ENCODE data around the gene COP1. TPM values are rescaled to one million over a fixed set of nuclear protein-coding genes. Genes with fewer than 3 reads are reported as not detected.

Gene COP1
- total and polyA plus RNA-seq, 2 of the 13 experiments (the other 11 are each of a cell fraction or from before 2014, with no cell fraction given), result 20.5 to 51.3 TPM

DNA sequence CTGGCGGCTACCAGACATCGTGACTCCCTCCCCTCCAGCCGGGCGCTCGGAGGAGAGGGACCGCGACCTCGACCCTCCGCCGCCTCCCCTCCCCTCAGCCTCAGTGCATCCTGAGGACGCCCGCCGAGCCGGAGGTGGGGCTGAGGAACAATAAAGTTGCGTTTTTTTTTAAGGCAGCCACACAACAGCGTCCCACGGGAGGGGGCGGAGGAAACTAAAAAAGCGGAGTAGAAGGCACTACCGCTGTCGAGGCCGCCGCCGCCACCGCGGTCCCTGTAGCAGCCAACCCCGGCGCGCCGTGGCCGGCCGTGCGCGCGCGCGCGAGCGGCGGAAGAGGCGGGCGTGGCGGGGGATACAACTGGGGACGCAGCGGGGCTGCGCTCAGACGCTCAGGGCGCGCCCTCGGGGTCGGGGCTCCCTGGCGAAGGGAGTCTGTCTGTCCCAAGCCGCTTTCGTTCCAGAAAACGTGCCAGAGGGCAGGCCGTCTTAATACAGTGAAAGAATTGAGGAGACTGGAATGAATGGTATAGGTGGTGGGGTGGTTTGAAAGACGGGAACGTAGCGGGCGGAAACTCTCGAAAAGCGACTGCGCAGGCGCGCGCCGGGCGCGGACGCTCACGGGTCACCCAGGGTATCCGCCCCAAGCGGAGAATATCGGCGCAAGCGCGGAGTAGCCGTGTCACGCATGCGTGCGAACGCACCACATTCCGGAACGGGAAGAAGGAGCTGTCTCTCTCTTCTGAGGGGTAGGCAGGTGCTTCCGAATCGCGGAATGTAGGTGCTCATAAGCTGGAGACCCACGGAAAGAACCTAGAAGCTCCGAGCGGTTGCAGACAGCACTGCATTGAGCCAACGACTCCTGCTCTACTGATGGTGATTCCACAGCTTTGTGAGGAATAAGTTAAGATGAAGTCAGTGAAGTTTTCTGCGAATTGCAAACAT, at the start of gene COP1 (continued):
- no peak for TF ChIP-seq NR1H2 (CRISPR knock-in tag; IDR thresholded peaks at IDR 0.05; ENCODE audit: borderline replicate concordance, low read depth)
- TF ChIP-seq, protein P1, sequence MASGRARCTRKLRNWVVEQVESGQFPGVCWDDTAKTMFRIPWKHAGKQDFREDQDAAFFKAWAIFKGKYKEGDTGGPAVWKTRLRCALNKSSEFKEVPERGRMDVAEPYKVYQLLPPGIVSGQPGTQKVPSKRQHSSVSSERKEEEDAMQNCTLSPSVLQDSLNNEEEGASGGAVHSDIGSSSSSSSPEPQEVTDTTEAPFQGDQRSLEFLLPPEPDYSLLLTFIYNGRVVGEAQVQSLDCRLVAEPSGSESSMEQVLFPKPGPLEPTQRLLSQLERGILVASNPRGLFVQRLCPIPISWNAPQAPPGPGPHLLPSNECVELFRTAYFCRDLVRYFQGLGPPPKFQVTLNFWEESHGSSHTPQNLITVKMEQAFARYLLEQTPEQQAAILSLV (CRISPR knock-in tag; IDR thresholded peaks at IDR 0.05; ENCODE audit: borderline replicate concordance), result no peak
- no peak for TF ChIP-seq ZNF75D (CRISPR knock-in tag; IDR thresholded peaks at IDR 0.05; ENCODE audit: borderline replicate concordance)

DNA sequence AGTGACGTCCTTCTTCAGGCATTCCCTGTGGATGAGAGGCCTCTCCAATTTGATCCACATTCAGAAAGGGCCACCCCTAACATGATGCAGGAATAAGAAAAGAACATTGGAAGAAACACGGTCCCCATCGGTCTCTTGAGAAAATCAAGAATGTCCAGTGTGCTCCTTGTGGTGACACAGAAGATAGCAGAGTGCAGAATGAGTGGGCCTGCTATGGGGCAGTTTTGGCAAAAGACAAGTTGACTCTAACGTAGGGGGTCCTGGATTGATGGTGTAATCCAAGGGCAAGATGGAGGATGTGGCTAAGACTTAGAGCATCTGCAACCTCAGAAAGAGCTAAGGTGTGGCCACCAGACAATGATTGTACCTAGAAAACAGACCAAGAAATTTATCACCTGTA, 45.1 kb upstream of the COP1 start:
- no peak overlapping the region for H3K9ac ChIP-seq (ENCODE audit: insufficient read depth, low read depth, low read length)
- intact Hi-C loops (cut with micrococcal nuclease; ENCODE audit: unreplicated experiment), result no loop called here
- in situ Hi-C loops (cut with HindIII; ENCODE audit: extremely low pct_ligation_motif_present, low pct_unique_long_range_greater_than_20kb), result no loop called here
- no peaks in the 10 kb centered on the region for H3K36me3 ChIP-seq (replicated peaks in 1 of 2; ENCODE audit: control insufficient read depth in 1 of 2, insufficient read depth in 2 of 2, low read length in 2 of 2)
- no peak for TF ChIP-seq POLR2AphosphoS5 (IDR thresholded peaks at IDR 0.05; ENCODE audit: low read depth, low read length)
- H3K4me1 ChIP-seq (ENCODE audit: insufficient read depth, low read length), result no peaks in the 10 kb centered on the region
- no peaks in the 10 kb centered on the region for H3K27me3 ChIP-seq (ENCODE audit: control insufficient read depth in 1 of 2, insufficient read depth in 2 of 2, low read length in 2 of 2)
- no peaks in the 10 kb centered on the region for H4K20me1 ChIP-seq (ENCODE audit: insufficient read depth, low read length)
- H2AFZ ChIP-seq (ENCODE audit: low read length), result no peak overlapping the region
- FAIRE-seq (no peak), DNase-seq (ENCODE audit: low spot score) (no peak), ATAC-seq (no peak; the same call in 2 of the 3 replicates)
- H3K4me2 ChIP-seq (ENCODE audit: low read depth, low read length), result no peak overlapping the region
- no peak overlapping the region for H3K27ac ChIP-seq (ENCODE audit: extremely low read length, insufficient read depth, low read length)
- no TSS peak for BruUV-seq (replicated peaks)
- ChIA-PET CTCF (ENCODE audit: low intra/inter-chr PET ratio, low total read pairs) (no interaction called here), POLR2A (no interaction called here)
- H3K9me3 ChIP-seq (ENCODE audit: low read length), result no peaks in the 10 kb centered on the region
- H3K79me2 ChIP-seq (ENCODE audit: insufficient read depth, low read length), result no peaks in the 10 kb centered on the region
- no peak overlapping the region for H3K4me3 ChIP-seq (replicated peaks in 1 of 3; ENCODE audit: insufficient read depth in 1 of 3, low read depth in 2 of 3, low read length in 3 of 3)
- 25% methylated on average over 4 of the region's 4 CpGs for WGBS (ENCODE audit: low lambda C conversion rate)

DNA sequence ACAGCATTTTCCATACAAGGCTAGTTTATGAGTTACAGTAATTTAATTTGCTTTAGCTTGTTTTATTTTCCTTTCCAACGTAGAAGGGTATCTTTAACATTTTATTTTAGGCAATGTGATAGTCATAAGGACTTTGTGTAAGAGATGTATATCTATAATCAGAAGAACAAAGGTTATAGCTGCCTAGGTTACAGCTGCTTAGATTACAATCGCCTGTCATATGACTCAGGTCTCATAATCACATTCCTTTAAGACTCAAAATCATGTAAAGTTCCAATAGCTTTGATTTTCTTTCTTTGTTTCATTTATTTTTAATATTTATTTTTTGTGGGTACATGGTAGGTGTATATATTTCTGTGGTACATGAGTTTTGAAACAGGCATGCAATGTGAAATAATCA, 37.8 kb upstream of the COP1 start:
- intact Hi-C loops (cut with micrococcal nuclease; ENCODE audit: unreplicated experiment), result no loop called here
- Histone ChIP-seq H3K4me3 (replicated peaks in 1 of 3; ENCODE audit: insufficient read depth in 1 of 3, low read depth in 2 of 3, low read length in 3 of 3) (no peak overlapping the region), H3K4me1 (ENCODE audit: insufficient read depth, low read length) (no peaks in the 10 kb centered on the region), H2AFZ (ENCODE audit: low read length) (no peak overlapping the region), H3K9ac (ENCODE audit: insufficient read depth, low read depth, low read length) (no peak overlapping the region), H4K20me1 (ENCODE audit: insufficient read depth, low read length) (no peaks in the 10 kb centered on the region), H3K27ac (ENCODE audit: extremely low read length, insufficient read depth, low read length) (no peak overlapping the region), H3K27me3 (ENCODE audit: control insufficient read depth in 1 of 2, insufficient read depth in 2 of 2, low read length in 2 of 2) (no peaks in the 10 kb centered on the region), H3K36me3 (replicated peaks in 1 of 2; ENCODE audit: control insufficient read depth in 1 of 2, insufficient read depth in 2 of 2, low read length in 2 of 2) (no peaks in the 10 kb centered on the region), H3K9me3 (ENCODE audit: low read length) (no peaks in the 10 kb centered on the region), H3K4me2 (ENCODE audit: low read depth, low read length) (no peak overlapping the region), H3K79me2 (ENCODE audit: insufficient read depth, low read length) (no peaks in the 10 kb centered on the region)
- in situ Hi-C loops (cut with HindIII; ENCODE audit: extremely low pct_ligation_motif_present, low pct_unique_long_range_greater_than_20kb), result no loop called here
- CTCF ChIA-PET (ENCODE audit: low intra/inter-chr PET ratio, low total read pairs), result no interaction called here
- DNase-seq (ENCODE audit: low spot score) (no peak), FAIRE-seq (no peak), ATAC-seq (no peak)
- BruUV-seq (replicated peaks), result no TSS peak
- POLR2A ChIA-PET, result no interaction called here
- WGBS (ENCODE audit: low lambda C conversion rate), result 4% methylated on average over 2 of the region's 2 CpGs
- TF ChIP-seq ZNF33A (CRISPR knock-in tag; IDR thresholded peaks at IDR 0.05; ENCODE audit: borderline replicate concordance) (no peak), ZNF619 (CRISPR knock-in tag; IDR thresholded peaks at IDR 0.05) (no peak), KDM6A (CRISPR knock-in tag; IDR thresholded peaks at IDR 0.05; ENCODE audit: low read depth) (no peak), ZNF350 (CRISPR knock-in tag; IDR thresholded peaks at IDR 0.05; ENCODE audit: borderline replicate concordance, low read depth) (no peak), ZNF607 (CRISPR knock-in tag; IDR thresholded peaks at IDR 0.05; ENCODE audit: borderline replicate concordance) (no peak), SIN3B (IDR thresholded peaks at IDR 0.05; ENCODE audit: low read length) (no peak), ZNF354B (CRISPR knock-in tag; IDR thresholded peaks at IDR 0.05) (no peak)
- TF ChIP-seq, protein P2, sequence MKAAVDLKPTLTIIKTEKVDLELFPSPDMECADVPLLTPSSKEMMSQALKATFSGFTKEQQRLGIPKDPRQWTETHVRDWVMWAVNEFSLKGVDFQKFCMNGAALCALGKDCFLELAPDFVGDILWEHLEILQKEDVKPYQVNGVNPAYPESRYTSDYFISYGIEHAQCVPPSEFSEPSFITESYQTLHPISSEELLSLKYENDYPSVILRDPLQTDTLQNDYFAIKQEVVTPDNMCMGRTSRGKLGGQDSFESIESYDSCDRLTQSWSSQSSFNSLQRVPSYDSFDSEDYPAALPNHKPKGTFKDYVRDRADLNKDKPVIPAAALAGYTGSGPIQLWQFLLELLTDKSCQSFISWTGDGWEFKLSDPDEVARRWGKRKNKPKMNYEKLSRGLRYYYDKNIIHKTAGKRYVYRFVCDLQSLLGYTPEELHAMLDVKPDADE (CRISPR knock-in tag; IDR thresholded peaks at IDR 0.05), result no peak

Data from HepG2 (cell line).